ENCODE data around the gene SBSN. TPM values are rescaled to one million over a fixed set of nuclear protein-coding genes. Genes with fewer than 3 reads are reported as not detected.
"Not testable (repeated sequence)": the region's sequence is repeated elsewhere in the genome, so short reads cannot be mapped to it uniquely, and the experiment has no call there.

Gene SBSN
- total RNA-seq, 1 donor from 2014 or later, result not detected

- intact Hi-C loops (cut with DNase I), result no loop called here
- no peak for DNase-seq (ENCODE audit: missing footprints)
Observed at GRCh38 chr19:35488677-35489076, 39.4 kb downstream of the SBSN start.

DNA sequence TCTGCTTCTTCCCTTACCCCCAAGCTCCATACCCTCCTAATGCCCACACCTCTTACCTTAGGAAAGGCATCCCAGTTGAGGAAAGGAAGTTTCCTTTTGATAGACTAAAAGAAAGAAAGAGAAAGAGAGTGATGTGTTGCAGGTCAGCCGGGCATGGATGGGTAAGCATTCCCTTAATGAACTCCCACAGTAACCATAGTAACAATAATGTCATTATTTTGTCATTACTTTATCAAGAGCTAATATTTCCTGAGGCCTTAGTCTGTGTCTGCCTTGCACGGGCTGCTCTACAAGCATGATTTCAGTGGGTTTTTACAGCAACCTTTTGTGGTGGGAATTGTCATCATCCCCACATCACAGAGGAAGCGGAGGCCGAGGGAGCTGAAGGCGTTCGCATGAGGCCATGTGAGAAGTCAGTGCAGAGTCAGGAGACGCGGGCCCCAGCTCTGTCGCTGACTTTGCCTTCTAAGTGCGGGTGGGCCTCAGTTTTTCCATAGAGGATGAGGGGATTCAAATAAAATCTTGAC lies 40.4 kb downstream of the SBSN start:
- intact Hi-C loops (cut with DNase I), result no loop called here
- no peak for DNase-seq (ENCODE audit: missing footprints)
- no peak for ATAC-seq

More at GRCh38 chr19:35488677-35489076, 39.4 kb downstream of the SBSN start:
- ATAC-seq, result no peak

GRCh38 chr19:35486268-35486708 lies 41.8 kb downstream of the SBSN start:
- intact Hi-C loops (cut with DNase I), result no loop called here
- no peak for DNase-seq (ENCODE audit: missing footprints)
- ATAC-seq, result no peak

GRCh38 chr19:35484252-35485036 lies 43.7 kb downstream of the SBSN start:
- DNase-seq (ENCODE audit: missing footprints) (no peak), ATAC-seq (no peak)
- intact Hi-C loops (cut with DNase I), result no loop called here

DNA sequence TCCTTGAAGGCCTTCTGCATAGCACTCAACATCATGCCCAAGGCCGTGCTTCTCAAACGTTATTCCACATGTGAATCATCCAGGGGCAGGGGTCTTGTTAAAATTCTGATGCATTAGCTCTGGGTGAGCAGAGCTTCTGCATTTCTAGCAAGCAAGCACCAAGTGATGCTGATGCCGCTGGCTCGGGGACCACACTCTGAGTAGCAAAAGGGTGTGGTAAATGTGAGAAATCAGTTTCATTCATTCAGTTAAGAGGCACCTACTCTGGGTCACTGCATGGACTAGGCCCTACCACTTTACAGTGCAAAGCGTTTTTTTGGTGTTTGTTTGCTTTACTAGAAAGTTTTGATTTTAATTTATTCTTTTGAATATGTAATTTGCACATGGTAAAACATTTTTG lies 45.0 kb downstream of the SBSN start:
- DNase-seq (ENCODE audit: missing footprints), result no peak
- intact Hi-C loops (cut with DNase I), result no loop called here
- no peak for ATAC-seq

- ATAC-seq (no peak), DNase-seq (ENCODE audit: missing footprints) (no peak)
- intact Hi-C loops (cut with DNase I), result no loop called here
Observed at GRCh38 chr19:35478794-35479677, 49.1 kb downstream of the SBSN start.

DNA sequence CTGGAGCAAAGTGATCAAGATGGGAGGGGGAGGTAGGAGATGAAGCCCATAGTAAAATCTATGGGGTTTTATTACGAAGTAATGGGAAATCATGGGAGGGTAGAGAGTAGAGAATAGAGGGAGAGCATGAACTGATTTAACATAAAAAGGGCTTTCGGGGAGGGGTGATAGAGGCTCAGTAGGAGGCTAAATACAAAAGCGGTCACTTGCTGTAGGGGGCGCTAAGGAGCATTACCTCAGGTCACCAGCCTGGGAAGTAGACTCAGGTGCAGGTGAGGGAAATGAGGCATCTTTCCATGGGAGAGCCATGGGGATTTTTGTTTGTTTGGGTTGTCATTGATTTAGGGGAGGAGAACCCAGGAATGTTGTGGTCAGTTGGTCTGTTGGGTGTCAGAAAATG lies 52.0 kb downstream of the SBSN start:
- no peak for ATAC-seq
- intact Hi-C loops (cut with DNase I), result no loop called here

DNA sequence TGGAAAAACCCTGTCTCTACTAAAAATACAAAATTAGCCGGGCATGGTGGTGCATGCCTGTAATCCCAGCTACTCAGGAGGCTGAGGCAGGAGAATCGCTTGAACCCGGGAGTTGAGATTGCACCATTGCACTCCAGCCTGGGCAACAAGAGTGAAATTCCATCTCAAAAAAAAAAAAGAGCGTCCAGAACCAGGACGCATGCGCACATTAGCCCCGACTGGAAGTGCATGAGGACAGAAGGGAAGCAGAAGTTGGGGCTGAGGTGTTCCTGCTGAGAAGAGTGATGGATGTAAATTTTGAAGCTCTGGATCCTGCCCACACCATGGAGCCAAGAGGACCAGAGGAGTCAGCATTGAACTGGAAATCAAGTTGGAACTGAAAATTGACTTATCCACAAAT lies 53.5 kb downstream of the SBSN start:
- intact Hi-C loops (cut with DNase I); DNase-seq (ENCODE audit: missing footprints); ATAC-seq: not testable (repeated sequence)

More for the DNA sequence above, 52.0 kb downstream of the SBSN start:
- no peak for DNase-seq (ENCODE audit: missing footprints)

DNA sequence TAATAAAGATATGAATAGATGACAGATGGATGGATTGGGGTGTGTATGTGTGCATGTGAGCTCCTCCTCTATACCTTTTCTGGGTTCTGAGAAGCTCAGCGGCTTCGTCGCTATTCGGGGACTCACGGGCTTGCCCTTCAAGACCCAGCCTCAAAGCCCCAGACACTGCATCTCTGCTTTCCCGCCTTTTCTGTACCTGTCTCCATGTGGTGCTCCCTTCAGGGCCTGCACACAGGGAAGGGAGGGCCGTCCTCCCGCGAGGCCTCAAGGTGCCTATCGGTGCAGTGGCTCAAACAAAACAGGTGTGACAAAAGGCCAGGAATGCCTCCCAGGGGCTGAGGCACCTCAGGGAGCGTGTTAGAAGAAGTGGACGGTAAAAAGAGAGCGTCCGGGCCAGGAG lies 54.0 kb downstream of the SBSN start:
- intact Hi-C loops (cut with DNase I), result no loop called here
- ATAC-seq (no peak), DNase-seq (ENCODE audit: missing footprints) (no peak)

Other genes with a start within 250 kb of the SBSN start
- not detected for gene HAMP, start 245.8 kb downstream of the SBSN start, total RNA-seq
- gene MAG, start 236.2 kb downstream of the SBSN start, total RNA-seq, result not detected
- gene CD22, start 199.1 kb downstream of the SBSN start, total RNA-seq, result 0.19 TPM
- gene FFAR1, start 180.4 kb downstream of the SBSN start, total RNA-seq, result not detected
- gene FFAR3, start 169.9 kb downstream of the SBSN start, total RNA-seq, result 0.14 TPM
- not detected for gene GPR42, start 157.2 kb downstream of the SBSN start, total RNA-seq
- 0.32 TPM for gene FFAR2, start 80.1 kb downstream of the SBSN start, total RNA-seq
- not detected for gene KRTDAP, start 37.8 kb downstream of the SBSN start, total RNA-seq
- 3.4 TPM for gene DMKN, start 14.7 kb downstream of the SBSN start, total RNA-seq
- gene GAPDHS, start 5.1 kb upstream of the SBSN start, total RNA-seq, result not detected
- 84.6 TPM for gene TMEM147, start 17.3 kb upstream of the SBSN start, total RNA-seq
- not detected for gene ATP4A, start 35.3 kb upstream of the SBSN start, total RNA-seq
- gene PMIS2, start 57.9 kb upstream of the SBSN start, total RNA-seq, result not detected
- 5.2 TPM for gene HAUS5, start 84.4 kb upstream of the SBSN start, total RNA-seq
- 51.5 TPM for gene RBM42, start 100.7 kb upstream of the SBSN start, total RNA-seq
- gene ETV2, start 113.4 kb upstream of the SBSN start, total RNA-seq, result 0.68 TPM
- gene COX6B1, start 120.0 kb upstream of the SBSN start, total RNA-seq, result 1,537 TPM
- gene UPK1A, start 138.2 kb upstream of the SBSN start, total RNA-seq, result not detected
- gene ZBTB32, start 176.2 kb upstream of the SBSN start, total RNA-seq, result not detected
- 12.7 TPM for gene KMT2B, start 189.7 kb upstream of the SBSN start, total RNA-seq
- 5.1 TPM for gene IGFLR1, start 214.1 kb upstream of the SBSN start, total RNA-seq
- 19.5 TPM for gene U2AF1L4, start 217.1 kb upstream of the SBSN start, total RNA-seq
- 44.7 TPM for gene PSENEN, start 217.3 kb upstream of the SBSN start, total RNA-seq
- gene LIN37, start 220.3 kb upstream of the SBSN start, total RNA-seq, result 8.2 TPM
- 662 TPM for gene HSPB6, start 228.7 kb upstream of the SBSN start, total RNA-seq
- 5.1 TPM for gene PROSER3, start 229.9 kb upstream of the SBSN start, total RNA-seq
- gene ARHGAP33, start 247.3 kb upstream of the SBSN start, total RNA-seq, result 4.2 TPM